ENCODE results near the gene P2RX2. TPM values are rescaled to one million over a fixed set of nuclear protein-coding genes. Genes with fewer than 3 reads are reported as not detected.

The P2RX2 gene
- total RNA-seq, 1 donor from 2014 or later: not detected

DNA sequence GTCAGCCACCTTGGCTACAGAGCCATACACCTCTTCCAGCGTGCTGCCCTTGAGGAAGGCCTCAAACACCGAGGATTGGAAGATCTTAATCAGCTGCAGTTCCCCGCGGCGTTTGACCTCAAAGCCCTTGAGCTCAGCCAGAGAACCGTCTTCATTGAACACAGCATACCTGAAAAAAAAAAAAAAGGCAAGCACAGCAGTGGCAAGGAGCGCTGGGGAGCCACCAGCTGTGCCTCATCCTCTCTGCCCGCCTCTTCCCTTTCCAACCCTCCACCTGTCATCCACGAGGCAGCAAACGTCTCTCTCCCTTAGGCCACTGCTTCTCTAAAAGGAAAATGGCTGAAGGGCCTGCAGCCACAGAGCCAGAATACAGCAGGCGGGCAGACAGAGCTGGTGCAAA, 42.4 kb downstream of the P2RX2 start:
- no peak for DNase-seq (ENCODE audit: low spot score)

DNA sequence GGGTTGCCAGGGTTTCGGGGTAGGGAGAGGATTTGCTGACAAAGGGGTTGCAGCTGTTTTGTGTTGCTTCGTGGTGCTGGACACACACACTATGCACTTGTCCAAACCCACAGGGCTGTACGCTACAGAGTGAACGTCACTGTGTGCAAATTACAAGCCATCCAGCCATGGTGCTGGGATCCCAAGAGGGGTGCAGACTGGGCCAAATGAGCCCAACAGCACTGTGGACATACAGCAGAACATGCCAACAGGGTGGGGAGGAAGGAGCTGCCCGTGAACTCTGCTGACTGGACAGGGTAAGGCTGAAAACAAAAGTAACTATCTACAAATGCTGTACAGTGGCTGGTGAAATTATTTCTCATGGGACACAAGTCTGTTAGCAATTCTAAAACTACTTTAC, 43.4 kb downstream of the P2RX2 start:
- no peak for DNase-seq (ENCODE audit: low spot score)

GRCh38 chr12:132662901-132663755, 44.6 kb downstream of the P2RX2 start:
- no peak for DNase-seq (ENCODE audit: low spot score)

- no peak for DNase-seq (ENCODE audit: low spot score)
These were observed 45.9 kb downstream of the P2RX2 start for GRCh38 chr12:132664206-132665148.

- no peak for DNase-seq (ENCODE audit: low spot score)
These were observed 46.5 kb downstream of the P2RX2 start for GRCh38 chr12:132665149-132665491.

- no peak for DNase-seq (ENCODE audit: low spot score)
These were observed 47.2 kb downstream of the P2RX2 start for GRCh38 chr12:132665794-132666193.

DNA sequence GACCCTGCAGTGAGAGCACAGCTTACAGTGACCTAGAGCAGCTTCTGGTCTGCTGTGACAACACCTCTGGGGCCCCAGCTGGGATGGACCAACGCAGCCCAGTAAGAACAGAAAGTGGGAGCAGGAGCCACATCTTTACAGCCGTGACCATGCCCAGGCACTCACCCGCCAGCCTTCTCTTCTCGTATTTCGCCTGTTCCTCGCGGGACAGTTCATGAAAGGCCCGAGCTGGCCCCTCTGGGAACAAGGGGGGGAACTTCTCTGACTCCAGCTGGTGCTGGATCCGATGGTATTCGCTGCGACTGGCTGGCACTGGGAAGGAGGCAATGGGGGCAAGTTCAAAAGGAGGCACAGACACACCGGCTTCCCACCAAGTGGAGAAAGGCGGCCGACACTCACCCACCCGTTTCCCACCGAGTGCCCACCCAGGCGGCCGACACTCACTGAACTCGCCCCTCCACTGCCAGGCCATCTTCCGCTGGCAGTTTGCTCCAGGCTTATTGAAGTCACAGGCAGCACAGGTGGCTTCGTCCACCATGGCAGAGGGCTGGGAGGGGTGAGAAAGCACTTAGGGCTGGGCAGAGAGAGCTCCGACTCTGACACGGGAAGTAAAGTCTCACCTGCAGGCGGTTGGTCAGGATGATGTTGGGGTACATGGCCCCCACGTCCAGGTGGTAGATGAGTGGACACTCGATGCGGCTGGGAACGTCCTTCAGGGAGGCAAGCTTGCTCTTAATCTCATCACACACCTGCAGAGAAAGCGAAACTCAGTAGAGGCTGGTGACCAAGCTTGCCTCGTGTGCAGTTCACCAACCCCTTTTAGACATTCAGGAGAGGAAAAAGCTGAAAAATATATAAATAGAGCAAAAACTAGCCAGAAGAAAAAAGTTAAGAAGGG, 49.9 kb downstream of the P2RX2 start:
- no peak for DNase-seq (ENCODE audit: low spot score)

DNA sequence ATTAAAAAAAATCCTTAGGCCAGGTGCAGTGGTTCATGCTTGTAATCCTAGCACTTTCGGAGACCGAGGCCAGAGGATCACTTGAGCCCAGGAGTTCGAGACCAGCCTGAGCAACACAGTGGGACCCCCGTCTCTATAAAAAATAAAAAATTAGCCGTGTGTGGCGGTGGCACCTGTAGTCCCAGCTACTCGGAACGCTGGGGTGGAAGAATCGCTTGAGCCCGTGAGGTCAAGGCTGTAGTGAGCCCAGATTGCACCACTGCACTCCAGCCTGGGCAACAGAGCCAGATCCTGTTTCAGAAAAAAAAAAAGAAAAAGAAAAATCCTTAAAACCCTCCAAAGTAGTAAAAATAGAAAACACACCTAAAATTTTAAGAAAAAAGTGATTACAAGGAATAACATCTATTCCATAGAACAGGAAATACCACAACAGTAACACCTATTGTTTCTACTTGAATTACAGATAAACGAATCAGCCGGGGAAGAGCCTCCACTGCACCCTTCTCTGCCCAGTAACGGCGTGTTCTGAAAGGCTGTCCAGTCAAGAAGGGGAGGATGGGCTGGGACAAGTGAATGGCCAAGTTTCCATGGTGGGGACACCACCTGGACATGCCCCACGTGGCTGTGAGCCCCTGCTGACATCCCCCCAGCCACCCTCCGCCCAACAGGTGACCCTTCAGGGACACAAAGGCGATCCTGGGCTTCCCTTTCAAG, 50.7 kb downstream of the P2RX2 start:
- no peak for DNase-seq (ENCODE audit: low spot score)

Other genes with a start within 250 kb of the P2RX2 start
- gene FBRSL1, start 128.6 kb upstream of the P2RX2 start, total RNA-seq (ENCODE audit: insufficient read depth, low replicate concordance): 7.5 TPM
- not detected for gene LRCOL1, start 8.2 kb upstream of the P2RX2 start, total RNA-seq (ENCODE audit: insufficient read depth, low replicate concordance)
- 14.9 TPM for gene POLE, start 68.6 kb downstream of the P2RX2 start, total RNA-seq (ENCODE audit: insufficient read depth, low replicate concordance)
- 36.6 TPM for gene PXMP2, start 68.8 kb downstream of the P2RX2 start, total RNA-seq (ENCODE audit: insufficient read depth, low replicate concordance)
- 23.4 TPM for gene PGAM5, start 92.1 kb downstream of the P2RX2 start, total RNA-seq (ENCODE audit: insufficient read depth, low replicate concordance)
- 38.0 TPM for gene ANKLE2, start 143.1 kb downstream of the P2RX2 start, total RNA-seq (ENCODE audit: insufficient read depth, low replicate concordance)
- gene GOLGA3, start 210.1 kb downstream of the P2RX2 start, total RNA-seq (ENCODE audit: insufficient read depth, low replicate concordance): 123 TPM

Measured in umbilical cord (tissue), 2 donors.